Brain microvascular endothelial cell (primary cell): ENCODE results near the gene MYBL2.

Experiments
- DNase-seq: peaks from one replicate; pipeline ENCODE4 v3.0.0-alpha.2; 2020
- H3K27ac ChIP-seq: fragments of 250-450 bp; sonication (Bioruptor Pico); 2 replicates; pipeline ENCODE4 v1.5.1; 2020; ENCODE audit warnings: mild to moderate bottlenecking, moderate library complexity
- H3K27me3 ChIP-seq: fragments of 250-450 bp; sonication (Bioruptor Pico); replicated peaks from 2 replicates; pipeline ENCODE4 v1.5.1; 2020; ENCODE audit warnings: mild to moderate bottlenecking
- H3K36me3 ChIP-seq: fragments of 250-450 bp; sonication (Bioruptor Pico); replicated peaks from 2 replicates; pipeline ENCODE4 v1.5.1; 2020; ENCODE audit warnings: mild to moderate bottlenecking
- H3K4me3 ChIP-seq: 2 replicates; pipeline ENCODE4 v1.5.1; 2011; ENCODE audit warnings: low read depth, mild to moderate bottlenecking, control low read depth, low read length, moderate library complexity
- in situ Hi-C: cut with HindIII; loops from 2 replicates; pipeline ENCODE4 v1.10.0; 2017; ENCODE audit warnings: low sequenced_read_pairs, low pct_ligation_motif_present
- TF ChIP-seq, protein P1 (sequence below): IDR thresholded peaks from 2 replicates; pipeline ENCODE4 v1.5.1; 2011; ENCODE audit warnings: low read depth, mild to moderate bottlenecking, moderate library complexity, low read length, control low read depth, inconsistent platforms; ENCODE audit errors: missing control alignments

MYBL2 gene

DNA sequence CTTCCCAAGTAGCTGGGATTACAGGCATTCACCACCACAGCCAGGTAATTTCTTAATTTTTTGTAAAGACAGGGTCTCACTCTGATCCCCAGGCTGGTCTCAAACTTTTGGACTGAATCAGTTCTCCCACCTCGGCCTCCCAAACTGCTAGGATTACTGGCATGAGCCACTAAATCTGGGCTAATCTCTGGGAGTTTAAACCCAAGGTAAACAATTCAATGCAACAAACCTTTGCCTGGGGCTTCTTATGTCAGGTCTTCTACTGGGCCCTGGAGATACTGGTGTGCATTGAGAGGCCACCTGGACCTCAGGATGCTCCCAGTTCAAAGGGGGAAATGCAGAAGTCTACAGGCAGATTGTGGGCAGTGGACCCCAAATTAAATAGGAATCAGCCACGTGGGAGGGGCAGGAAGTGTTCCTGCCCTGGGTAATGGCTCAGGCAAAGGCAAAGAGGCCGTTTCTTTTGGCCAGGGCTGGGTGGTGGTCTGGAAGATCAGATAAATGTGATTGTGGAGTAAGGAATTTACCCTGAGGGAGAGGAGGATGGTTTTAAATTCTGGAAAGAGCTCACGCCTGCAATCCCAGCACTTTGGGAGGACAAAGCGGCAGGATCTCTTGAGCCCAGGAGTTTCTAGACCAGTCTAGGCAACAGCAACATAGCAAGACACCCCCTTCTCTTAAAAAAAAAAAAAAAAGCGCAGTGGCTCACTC is 1.3 kb upstream of the MYBL2 start:
- Histone ChIP-seq H3K27ac (no peak overlapping the region), H3K27me3 (no peaks in the 10 kb centered on the region), H3K36me3 (no peaks in the 10 kb centered on the region), H3K4me3 (no peak overlapping the region)
- in situ Hi-C loops = no loop called here
- TF ChIP-seq, protein P1, sequence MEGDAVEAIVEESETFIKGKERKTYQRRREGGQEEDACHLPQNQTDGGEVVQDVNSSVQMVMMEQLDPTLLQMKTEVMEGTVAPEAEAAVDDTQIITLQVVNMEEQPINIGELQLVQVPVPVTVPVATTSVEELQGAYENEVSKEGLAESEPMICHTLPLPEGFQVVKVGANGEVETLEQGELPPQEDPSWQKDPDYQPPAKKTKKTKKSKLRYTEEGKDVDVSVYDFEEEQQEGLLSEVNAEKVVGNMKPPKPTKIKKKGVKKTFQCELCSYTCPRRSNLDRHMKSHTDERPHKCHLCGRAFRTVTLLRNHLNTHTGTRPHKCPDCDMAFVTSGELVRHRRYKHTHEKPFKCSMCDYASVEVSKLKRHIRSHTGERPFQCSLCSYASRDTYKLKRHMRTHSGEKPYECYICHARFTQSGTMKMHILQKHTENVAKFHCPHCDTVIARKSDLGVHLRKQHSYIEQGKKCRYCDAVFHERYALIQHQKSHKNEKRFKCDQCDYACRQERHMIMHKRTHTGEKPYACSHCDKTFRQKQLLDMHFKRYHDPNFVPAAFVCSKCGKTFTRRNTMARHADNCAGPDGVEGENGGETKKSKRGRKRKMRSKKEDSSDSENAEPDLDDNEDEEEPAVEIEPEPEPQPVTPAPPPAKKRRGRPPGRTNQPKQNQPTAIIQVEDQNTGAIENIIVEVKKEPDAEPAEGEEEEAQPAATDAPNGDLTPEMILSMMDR = no peak
- no peak for DNase-seq

DNA sequence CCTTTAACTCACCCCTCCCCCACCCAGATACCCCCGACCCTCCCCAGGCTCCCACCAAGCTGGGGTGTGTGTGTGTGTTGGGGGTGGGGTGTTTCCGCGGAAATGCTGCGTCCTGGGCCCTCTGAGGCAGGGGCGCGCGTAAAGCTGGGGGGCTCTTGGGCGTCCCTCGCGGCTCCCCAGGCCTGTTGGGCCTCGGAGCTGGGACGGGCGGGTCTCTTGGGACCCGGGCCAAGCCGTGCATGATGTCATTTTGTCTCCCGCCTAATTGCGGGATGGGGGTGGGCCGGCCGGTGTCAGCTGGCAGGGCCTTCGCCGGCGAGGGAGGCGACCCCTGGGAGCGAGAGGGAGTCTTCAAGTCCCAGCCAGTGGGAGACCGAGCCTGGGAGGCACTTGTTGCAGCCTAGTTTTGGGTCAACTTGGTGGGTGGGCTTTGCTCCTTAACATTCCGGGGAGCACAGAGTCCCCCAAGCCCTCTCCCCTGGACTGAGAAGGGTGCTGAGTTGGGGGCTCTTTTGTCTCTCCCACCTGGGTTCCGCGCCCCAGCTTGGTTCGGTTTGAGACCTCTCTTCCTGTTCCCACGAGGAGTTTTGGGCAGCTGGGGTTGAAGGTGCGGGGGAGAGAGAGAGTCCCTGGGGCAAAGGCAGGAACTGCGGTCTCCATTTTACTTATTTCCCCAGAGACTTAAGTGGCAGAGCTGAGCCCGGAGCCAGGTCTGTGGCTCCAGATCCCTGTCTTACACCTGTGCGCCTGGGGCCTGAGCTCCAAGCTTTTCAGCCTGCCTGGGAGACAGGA is 623 bp downstream of the MYBL2 start:
- no peak overlapping the region for H3K27ac ChIP-seq

DNA sequence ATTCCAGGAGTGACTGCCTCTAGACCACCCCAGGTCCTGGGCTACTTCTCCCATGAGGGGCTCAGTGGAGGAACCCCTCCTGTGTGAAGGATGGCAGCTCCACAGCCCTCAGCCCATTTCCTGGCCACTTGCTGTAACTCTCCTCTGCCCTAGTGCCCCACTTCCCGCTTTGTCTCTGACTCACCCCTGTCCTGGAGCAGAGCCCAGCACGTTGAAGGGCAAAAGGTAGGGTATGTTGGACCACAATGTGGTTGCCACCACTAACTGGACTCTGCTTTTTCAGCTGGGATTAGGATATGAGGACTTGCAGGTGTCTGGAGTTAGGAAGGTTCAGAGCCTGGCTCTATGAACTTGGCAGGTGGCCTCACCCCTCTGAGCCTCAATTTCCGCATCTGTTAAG is 2.4 kb downstream of the MYBL2 start:
- H3K4me3 ChIP-seq = no peak overlapping the region
- H3K27ac ChIP-seq = no peak overlapping the region
- no peaks in the 10 kb centered on the region for H3K27me3 ChIP-seq
- no peaks in the 10 kb centered on the region for H3K36me3 ChIP-seq
- in situ Hi-C loops = no loop called here
- TF ChIP-seq, protein P1 = no peak
- peak; percentile 7 for DNase-seq

More for the DNA sequence above, 623 bp downstream of the MYBL2 start:
- no peak for DNase-seq
- Histone ChIP-seq H3K36me3 (no peaks in the 10 kb centered on the region), H3K27me3 (no peaks in the 10 kb centered on the region), H3K4me3 (peak overlapping the region; percentile 55)
- in situ Hi-C loops = no loop called here
- TF ChIP-seq, protein P1 = no peak

DNA sequence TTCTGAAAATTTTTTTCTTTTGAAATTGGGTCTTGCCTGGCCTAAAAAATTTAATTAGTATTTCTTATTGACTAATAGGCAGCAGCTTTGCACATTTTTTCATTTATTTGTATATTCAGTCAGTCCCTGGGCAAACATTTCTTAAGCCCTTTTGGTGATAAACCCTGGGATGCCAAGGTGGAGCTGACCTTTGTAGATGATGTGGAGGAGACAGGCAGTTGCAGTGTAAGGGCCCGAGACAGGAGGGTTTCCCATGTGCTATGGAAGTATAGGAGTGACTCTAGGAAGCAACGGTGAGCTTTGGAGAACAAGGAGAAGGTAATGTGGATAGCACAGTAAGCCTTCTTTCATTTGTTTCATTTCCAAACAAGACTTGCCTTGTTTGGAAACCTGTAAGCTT is 3.5 kb downstream of the MYBL2 start:
- TF ChIP-seq, protein P1 = no peak
- no peak for DNase-seq
- Histone ChIP-seq H3K27me3 (no peaks in the 10 kb centered on the region), H3K4me3 (no peak overlapping the region), H3K36me3 (no peaks in the 10 kb centered on the region), H3K27ac (no peak overlapping the region)
- in situ Hi-C loops = no loop called here

DNA sequence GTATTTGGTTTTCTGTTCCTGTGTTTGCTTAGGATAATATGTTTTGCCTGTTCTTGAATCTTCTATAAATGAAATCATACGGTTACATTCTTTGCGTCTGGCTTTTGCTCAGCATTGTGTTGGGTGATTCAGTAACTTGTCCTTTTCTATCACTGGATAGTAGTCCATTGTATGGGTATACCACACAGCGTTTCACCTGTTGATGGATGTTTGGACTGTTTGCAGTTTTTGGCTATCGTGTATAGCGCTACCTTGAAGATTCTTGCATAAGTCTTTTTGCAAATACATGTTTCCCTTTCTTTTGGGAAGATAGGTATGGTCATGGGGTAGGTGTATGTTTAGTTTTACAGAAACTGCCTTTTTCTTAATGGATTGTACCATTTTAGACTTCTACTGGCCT is 9.5 kb downstream of the MYBL2 start:
- TF ChIP-seq, protein P1 = no peak
- H3K4me3 ChIP-seq = no peak overlapping the region
- H3K27me3 ChIP-seq = no peaks in the 10 kb centered on the region
- no peak for DNase-seq
- no peak overlapping the region for H3K27ac ChIP-seq
- H3K36me3 ChIP-seq = no peaks in the 10 kb centered on the region
- in situ Hi-C loops = no loop called here

DNA sequence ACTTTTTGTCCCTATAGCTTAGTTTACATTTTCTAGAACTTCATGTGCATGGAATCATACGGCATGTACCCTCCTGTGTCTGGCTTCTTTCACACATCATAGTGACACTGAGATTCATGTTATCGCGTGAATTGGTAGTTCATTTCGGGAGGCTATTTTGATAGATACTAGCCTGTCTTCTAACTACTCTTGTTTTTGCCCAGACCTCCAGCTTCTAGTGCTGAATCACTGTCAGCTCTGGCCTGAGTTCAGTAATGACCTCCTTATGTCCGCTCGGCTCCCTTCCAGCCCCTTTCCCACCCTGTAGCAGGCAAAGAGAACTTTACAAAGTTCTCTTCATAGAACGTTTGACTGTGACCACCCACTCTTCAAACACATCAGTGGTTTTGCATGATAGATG is 14.1 kb downstream of the MYBL2 start:
- Histone ChIP-seq H3K36me3 (no peaks in the 10 kb centered on the region), H3K4me3 (no peak overlapping the region), H3K27ac (no peak overlapping the region), H3K27me3 (no peaks in the 10 kb centered on the region)
- TF ChIP-seq, protein P1 = no peak
- in situ Hi-C loops = no loop called here
- DNase-seq = no peak
